ENCODE data around the gene CASK.
"Not testable (repeated sequence)": the region's sequence is repeated elsewhere in the genome, so short reads cannot be mapped to it uniquely, and the experiment has no call there.

CASK gene

GRCh38 chrX:41689711-41690110 is 233.6 kb downstream of the CASK start:
- DNase-seq (ENCODE audit: low read depth in 2 of 2), result no peak

- DNase-seq (ENCODE audit: low read depth in 2 of 2), result no peak
Measured at GRCh38 chrX:41688835-41689234, 234.5 kb downstream of the CASK start, which contains the start of gene GPR34. TSS of gene GPR34 (plus strand) at chrX:41688973. CDS start at chrX:41695634, 6,661 bp downstream.

GRCh38 chrX:41688156-41688555 is 235.2 kb downstream of the CASK start:
- no peak for DNase-seq (ENCODE audit: low read depth in 2 of 2)

GRCh38 chrX:41686788-41687187 is 236.6 kb downstream of the CASK start:
- DNase-seq (ENCODE audit: low read depth in 2 of 2), result no peak

GRCh38 chrX:41684940-41685339 is 238.4 kb downstream of the CASK start:
- no peak for DNase-seq (ENCODE audit: low read depth in 2 of 2)

GRCh38 chrX:41684138-41684537 is 239.2 kb downstream of the CASK start:
- DNase-seq (ENCODE audit: low read depth in 2 of 2), result no peak

GRCh38 chrX:41677183-41678060 is 245.9 kb downstream of the CASK start:
- no peak for DNase-seq (ENCODE audit: low read depth in 2 of 2)

GRCh38 chrX:41676361-41676760 is 247.0 kb downstream of the CASK start:
- not testable (repeated sequence) for DNase-seq (ENCODE audit: low read depth in 2 of 2)

GRCh38 chrX:41672643-41673042 is 250.7 kb downstream of the CASK start:
- no peak for DNase-seq (ENCODE audit: low read depth in 2 of 2)

GRCh38 chrX:41671082-41671481 is 252.3 kb downstream of the CASK start:
- DNase-seq (ENCODE audit: low read depth in 2 of 2), result no peak

GRCh38 chrX:41670112-41670511 is 253.2 kb downstream of the CASK start:
- no peak for DNase-seq (ENCODE audit: low read depth in 2 of 2)

- DNase-seq (ENCODE audit: low read depth in 2 of 2), result no peak
Measured at GRCh38 chrX:41667631-41668030, 255.7 kb downstream of the CASK start.

GRCh38 chrX:41666251-41666650 is 257.1 kb downstream of the CASK start:
- no peak for DNase-seq (ENCODE audit: low read depth in 2 of 2)

GRCh38 chrX:41665686-41666085 is 257.7 kb downstream of the CASK start:
- DNase-seq (ENCODE audit: low read depth in 2 of 2), result no peak

GRCh38 chrX:41664908-41665307 is 258.4 kb downstream of the CASK start:
- no peak for DNase-seq (ENCODE audit: low read depth in 2 of 2)

- peak in 1 of 2 experiments; percentile 9 for DNase-seq (ENCODE audit: low read depth in 2 of 2)
Measured at GRCh38 chrX:41664375-41664901, 258.9 kb downstream of the CASK start.

- DNase-seq (ENCODE audit: low read depth in 2 of 2), result no peak
Measured at GRCh38 chrX:41661366-41662095, 261.8 kb downstream of the CASK start.

GRCh38 chrX:41655631-41656030 is 267.7 kb downstream of the CASK start:
- DNase-seq (ENCODE audit: low read depth in 2 of 2), result no peak

- DNase-seq (ENCODE audit: low read depth in 2 of 2), result no peak
Measured at GRCh38 chrX:41655101-41655500, 268.3 kb downstream of the CASK start.

- DNase-seq (ENCODE audit: low read depth in 2 of 2), result no peak
Measured at GRCh38 chrX:41653125-41653524, 270.2 kb downstream of the CASK start.

- DNase-seq (ENCODE audit: low read depth in 2 of 2), result not testable (repeated sequence)
Measured at GRCh38 chrX:41646201-41646600, 277.2 kb downstream of the CASK start.

- DNase-seq (ENCODE audit: low read depth in 2 of 2), result no peak
Measured at GRCh38 chrX:41634284-41634683, 289.1 kb downstream of the CASK start.

- no peak for DNase-seq (ENCODE audit: low read depth in 2 of 2)
Measured at GRCh38 chrX:41630091-41630490, 293.3 kb downstream of the CASK start.

All from stimulated activated CD4-positive, alpha-beta T cell treated with anti-CD3 and anti-CD28 coated beads, Interleukin-12 subunit alpha, Interleukin-12 subunit beta, amount 100 ng/mL, for 24 hours (primary cell).